Fibroblast of mammary gland (primary cell): ENCODE measurements around the gene MIGA2.

Source experiments
- DNase-seq: peaks from one replicate; pipeline ENCODE4 v3.0.0-alpha.2; 2010; ENCODE audit warnings: low read depth
- H3K4me3 ChIP-seq: 2 replicates; pipeline ENCODE4 v1.5.1; 2011; ENCODE audit warnings: low read depth, mild to moderate bottlenecking, low read length, moderate library complexity; ENCODE audit not compliant: control insufficient read depth
- TF ChIP-seq, protein P1 (sequence below): conservative IDR thresholded peaks from 2 replicates; pipeline ENCODE4 v1.5.1; 2011; ENCODE audit warnings: low read depth, low read length, inconsistent platforms; ENCODE audit not compliant: control insufficient read depth, insufficient read depth

Gene MIGA2

GRCh38 chr9:129036923-129037766 is 719 bp downstream of the MIGA2 start:
- TF ChIP-seq, protein P1, sequence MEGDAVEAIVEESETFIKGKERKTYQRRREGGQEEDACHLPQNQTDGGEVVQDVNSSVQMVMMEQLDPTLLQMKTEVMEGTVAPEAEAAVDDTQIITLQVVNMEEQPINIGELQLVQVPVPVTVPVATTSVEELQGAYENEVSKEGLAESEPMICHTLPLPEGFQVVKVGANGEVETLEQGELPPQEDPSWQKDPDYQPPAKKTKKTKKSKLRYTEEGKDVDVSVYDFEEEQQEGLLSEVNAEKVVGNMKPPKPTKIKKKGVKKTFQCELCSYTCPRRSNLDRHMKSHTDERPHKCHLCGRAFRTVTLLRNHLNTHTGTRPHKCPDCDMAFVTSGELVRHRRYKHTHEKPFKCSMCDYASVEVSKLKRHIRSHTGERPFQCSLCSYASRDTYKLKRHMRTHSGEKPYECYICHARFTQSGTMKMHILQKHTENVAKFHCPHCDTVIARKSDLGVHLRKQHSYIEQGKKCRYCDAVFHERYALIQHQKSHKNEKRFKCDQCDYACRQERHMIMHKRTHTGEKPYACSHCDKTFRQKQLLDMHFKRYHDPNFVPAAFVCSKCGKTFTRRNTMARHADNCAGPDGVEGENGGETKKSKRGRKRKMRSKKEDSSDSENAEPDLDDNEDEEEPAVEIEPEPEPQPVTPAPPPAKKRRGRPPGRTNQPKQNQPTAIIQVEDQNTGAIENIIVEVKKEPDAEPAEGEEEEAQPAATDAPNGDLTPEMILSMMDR: no peak
- peak overlapping the region; percentile 94 for H3K4me3 ChIP-seq
- no peak for DNase-seq

DNA sequence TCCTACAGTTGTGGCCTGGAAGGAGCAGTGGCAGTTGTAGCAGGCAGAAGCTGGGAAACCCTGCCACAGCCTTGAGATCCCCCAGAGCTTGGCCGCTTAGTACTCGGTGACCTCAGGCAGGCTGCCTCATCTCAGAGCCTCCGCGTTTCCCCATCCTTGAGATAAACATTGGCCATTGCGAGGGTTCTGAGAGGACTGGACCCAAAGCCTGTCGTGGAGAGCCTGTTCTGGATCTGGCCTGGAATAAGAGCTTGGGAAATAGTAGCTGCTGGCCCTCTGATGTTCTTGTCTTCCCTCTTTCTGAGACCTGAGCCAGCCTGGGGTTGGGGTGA is 1.3 kb downstream of the MIGA2 start:
- TF ChIP-seq, protein P1: no peak
- H3K4me3 ChIP-seq: peak overlapping the region; percentile 94
- DNase-seq: no peak

GRCh38 chr9:129038109-129038852 is 1.9 kb downstream of the MIGA2 start:
- TF ChIP-seq, protein P1: no peak
- peak overlapping the region; percentile 94 for H3K4me3 ChIP-seq
- DNase-seq: no peak

GRCh38 chr9:129040113-129040643 is 3.8 kb downstream of the MIGA2 start:
- no peak for DNase-seq
- H3K4me3 ChIP-seq: no peak overlapping the region
- TF ChIP-seq, protein P1: no peak

DNA sequence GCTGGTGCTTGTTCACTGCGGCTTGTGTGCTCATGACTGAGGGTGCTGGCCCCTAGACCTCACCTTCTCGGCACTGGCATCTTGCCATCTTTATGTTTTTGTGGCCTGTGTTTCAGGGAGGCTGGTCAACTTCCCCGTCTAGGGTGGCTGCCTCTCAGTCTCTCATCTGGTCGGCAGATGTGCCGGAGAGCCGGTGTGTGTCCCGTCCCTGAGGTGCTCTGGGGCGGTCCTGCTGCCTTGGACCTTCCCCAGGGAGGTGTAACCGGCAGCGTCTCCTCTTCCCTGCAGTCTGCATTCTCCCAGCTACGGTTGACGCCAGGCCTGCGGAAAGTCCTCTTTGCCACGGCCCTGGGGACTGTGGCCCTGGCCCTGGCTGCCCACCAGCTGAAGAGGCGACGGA is 5.6 kb downstream of the MIGA2 start:
- TF ChIP-seq, protein P1: no peak
- DNase-seq: no peak
- H3K4me3 ChIP-seq: no peak overlapping the region

- DNase-seq: no peak
Measured at GRCh38 chr9:129052592-129052991, 16.2 kb downstream of the MIGA2 start.

More at GRCh38 chr9:129052592-129052991, 16.2 kb downstream of the MIGA2 start:
- no peak overlapping the region for H3K4me3 ChIP-seq
- TF ChIP-seq, protein P1: no peak
